ENCODE results near the gene AGAP3.

- no peak for TF ChIP-seq CTCF (IDR thresholded peaks at IDR 0.05)
- TF ChIP-seq, protein P1, sequence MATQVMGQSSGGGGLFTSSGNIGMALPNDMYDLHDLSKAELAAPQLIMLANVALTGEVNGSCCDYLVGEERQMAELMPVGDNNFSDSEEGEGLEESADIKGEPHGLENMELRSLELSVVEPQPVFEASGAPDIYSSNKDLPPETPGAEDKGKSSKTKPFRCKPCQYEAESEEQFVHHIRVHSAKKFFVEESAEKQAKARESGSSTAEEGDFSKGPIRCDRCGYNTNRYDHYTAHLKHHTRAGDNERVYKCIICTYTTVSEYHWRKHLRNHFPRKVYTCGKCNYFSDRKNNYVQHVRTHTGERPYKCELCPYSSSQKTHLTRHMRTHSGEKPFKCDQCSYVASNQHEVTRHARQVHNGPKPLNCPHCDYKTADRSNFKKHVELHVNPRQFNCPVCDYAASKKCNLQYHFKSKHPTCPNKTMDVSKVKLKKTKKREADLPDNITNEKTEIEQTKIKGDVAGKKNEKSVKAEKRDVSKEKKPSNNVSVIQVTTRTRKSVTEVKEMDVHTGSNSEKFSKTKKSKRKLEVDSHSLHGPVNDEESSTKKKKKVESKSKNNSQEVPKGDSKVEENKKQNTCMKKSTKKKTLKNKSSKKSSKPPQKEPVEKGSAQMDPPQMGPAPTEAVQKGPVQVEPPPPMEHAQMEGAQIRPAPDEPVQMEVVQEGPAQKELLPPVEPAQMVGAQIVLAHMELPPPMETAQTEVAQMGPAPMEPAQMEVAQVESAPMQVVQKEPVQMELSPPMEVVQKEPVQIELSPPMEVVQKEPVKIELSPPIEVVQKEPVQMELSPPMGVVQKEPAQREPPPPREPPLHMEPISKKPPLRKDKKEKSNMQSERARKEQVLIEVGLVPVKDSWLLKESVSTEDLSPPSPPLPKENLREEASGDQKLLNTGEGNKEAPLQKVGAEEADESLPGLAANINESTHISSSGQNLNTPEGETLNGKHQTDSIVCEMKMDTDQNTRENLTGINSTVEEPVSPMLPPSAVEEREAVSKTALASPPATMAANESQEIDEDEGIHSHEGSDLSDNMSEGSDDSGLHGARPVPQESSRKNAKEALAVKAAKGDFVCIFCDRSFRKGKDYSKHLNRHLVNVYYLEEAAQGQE (IDR thresholded peaks at IDR 0.05; ENCODE audit: insufficient read depth in 1 of 2, low read depth in 2 of 2, low read length in 1 of 2), result no peak
Observed at GRCh38 chr7:151046603-151047573, 39.4 kb upstream of the AGAP3 start.

Measured in Panc1 (cell line).